Caco-2 (cell line): ENCODE data around the gene ZFHX2. TPM values are rescaled to one million over a fixed set of nuclear protein-coding genes. Genes with fewer than 3 reads are reported as not detected.

Experiments used
- BruUV-seq: library from RNA; stranded (reverse); fragments of 400-500 nt; replicated peaks from 2 replicates; lab custom pipeline; 2021; lab: Mats Ljungman, UMichigan
- CTCF ChIA-PET: fragments of 300-600 bp; sonication (Branson Sonifier 250); formaldehyde crosslinking; loops from one replicate; lab custom pipeline; 2022; ENCODE audit warnings: antibody characterized with exemption; lab: Charles Lee
- POLR2A ChIA-PET: fragments of 300-600 bp; sonication (Branson Sonifier 250); formaldehyde crosslinking; loops from one replicate; lab custom pipeline; 2022; ENCODE audit warnings: antibody characterized with exemption; lab: Charles Lee
- DNase-seq, 2 experiments: peaks; one replicate each; pipeline versions ENCODE4 v3.0.0 to v3.0.0-alpha.2; 2020 to 2022
- H3K27me3 ChIP-seq: replicated peaks from 2 replicates; pipeline ENCODE4 v1.6.0; 2011; ENCODE audit warnings: low read length; ENCODE audit not compliant: control insufficient read depth, insufficient read depth
- H3K36me3 ChIP-seq: 2 replicates; pipeline ENCODE4 v1.5.1; 2011; ENCODE audit warnings: low read length; ENCODE audit not compliant: control insufficient read depth, insufficient read depth
- H3K4me1 ChIP-seq: fragments of 250-450 bp; sonication (Bioruptor Pico); 2 replicates; pipeline ENCODE4 v1.5.1; 2020; ENCODE audit warnings: mild to moderate bottlenecking
- H3K4me3 ChIP-seq: 2 replicates; pipeline ENCODE4 v1.5.1; 2011; ENCODE audit warnings: low read depth, mild to moderate bottlenecking, control low read depth, low read length
- H3K9me3 ChIP-seq: fragments of 250-450 bp; sonication (Bioruptor Pico); 2 replicates; pipeline ENCODE4 v1.5.1; 2020; ENCODE audit warnings: mild to moderate bottlenecking, moderate library complexity
- H3K27ac Mint-ChIP-seq: one replicate; pipeline ENCODE4 v1.8.0; 2022; ENCODE audit warnings: mixed read lengths; ENCODE audit not compliant: unreplicated experiment
- H3K27me3 Mint-ChIP-seq: one replicate; pipeline ENCODE4 v1.8.0; 2022; ENCODE audit warnings: mixed read lengths; ENCODE audit not compliant: insufficient read depth, unreplicated experiment
- H3K36me3 Mint-ChIP-seq: one replicate; pipeline ENCODE4 v1.8.0; 2022; ENCODE audit warnings: mild to moderate bottlenecking, mixed read lengths; ENCODE audit not compliant: insufficient read depth, unreplicated experiment
- H3K4me1 Mint-ChIP-seq: one replicate; pipeline ENCODE4 v1.8.0; 2022; ENCODE audit warnings: low read depth, mixed read lengths; ENCODE audit not compliant: unreplicated experiment
- H3K4me3 Mint-ChIP-seq: one replicate; pipeline ENCODE4 v1.8.0; 2022; ENCODE audit warnings: mild to moderate bottlenecking, moderate library complexity, mixed read lengths; ENCODE audit not compliant: unreplicated experiment
- H3K9me3 Mint-ChIP-seq: one replicate; pipeline ENCODE4 v1.8.0; 2022; ENCODE audit warnings: mixed read lengths; ENCODE audit not compliant: unreplicated experiment
- intact Hi-C: fragments of 100-400 bp; cut with micrococcal nuclease; formaldehyde crosslinking; loops from one replicate; pipeline ENCODE4 v1.10.0; 2022; ENCODE audit not compliant: unreplicated experiment
- total RNA-seq: library from RNA; stranded (reverse); gene quantifications from 2 replicates; pipeline ENCODE4 v1.2.3, GENCODE V29; 2022
- TF ChIP-seq, protein P1 (sequence below), 2 experiments: fragments of 200-600 bp in 1 of 2; IDR thresholded peaks; 1 replicate in 1 of 2; 2 replicates in 1 of 2; pipeline versions ENCODE4 v1.5.1 to v1.8.0; 2011 to 2022; ENCODE audit warnings: antibody characterized with exemption in 1 of 2, control low read depth in 1 of 2, inconsistent platforms in 1 of 2, low read depth in 1 of 2, low read length in 1 of 2, mild to moderate bottlenecking in 1 of 2, moderate library complexity in 1 of 2; ENCODE audit not compliant: insufficient read depth in 1 of 2, severe bottlenecking in 1 of 2, unreplicated experiment in 1 of 2

The ZFHX2 gene
- total RNA-seq, 1 experiment from 2014 or later, result 1.1 TPM

DNA sequence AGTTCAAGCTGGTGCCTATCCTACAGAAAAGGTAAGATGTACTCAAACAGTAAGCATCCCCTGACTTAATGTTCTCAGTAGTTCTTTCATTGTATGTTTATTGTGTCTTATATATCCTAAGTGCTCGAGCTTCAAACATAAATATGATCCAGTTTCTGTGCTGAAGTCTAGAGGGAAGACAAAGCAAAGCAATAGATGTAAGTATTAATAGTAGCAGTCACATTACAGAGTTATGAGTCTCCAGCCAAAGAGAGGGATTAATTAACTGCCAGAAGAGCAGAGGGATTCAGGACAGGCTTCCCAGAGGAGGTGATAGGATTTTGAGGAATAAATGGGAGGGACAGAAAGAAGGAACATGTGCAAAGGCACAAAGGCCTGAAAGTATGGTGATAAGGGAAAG, 80.6 kb downstream of the ZFHX2 start:
- H3K36me3 Mint-ChIP-seq, result peaks cover 56% of the 10 kb centered on the region
- CTCF ChIA-PET, result interaction anchor here (0.6 to 0.7 kb wide), 2 partner anchors 150 to 376 kb away, joined by 3 to 6 read pairs; partner anchors contain the start of genes ACIN1 and C14orf119
- Histone ChIP-seq H3K36me3 (no peaks in the 10 kb centered on the region; the same call in 1 of the 2 replicates), H3K27me3 (no peaks in the 10 kb centered on the region), H3K4me1 (peaks cover 15% of the 10 kb centered on the region), H3K9me3 (no peaks in the 10 kb centered on the region), H3K4me3 (no peak overlapping the region)
- intact Hi-C loops, result no loop called here
- no peak for DNase-seq
- no peak overlapping the region for H3K27ac Mint-ChIP-seq
- no peaks in the 10 kb centered on the region for H3K27me3 Mint-ChIP-seq
- H3K9me3 Mint-ChIP-seq, result no peaks in the 10 kb centered on the region
- POLR2A ChIA-PET, result no interaction called here
- H3K4me3 Mint-ChIP-seq, result no peak overlapping the region
- TF ChIP-seq, protein P1, sequence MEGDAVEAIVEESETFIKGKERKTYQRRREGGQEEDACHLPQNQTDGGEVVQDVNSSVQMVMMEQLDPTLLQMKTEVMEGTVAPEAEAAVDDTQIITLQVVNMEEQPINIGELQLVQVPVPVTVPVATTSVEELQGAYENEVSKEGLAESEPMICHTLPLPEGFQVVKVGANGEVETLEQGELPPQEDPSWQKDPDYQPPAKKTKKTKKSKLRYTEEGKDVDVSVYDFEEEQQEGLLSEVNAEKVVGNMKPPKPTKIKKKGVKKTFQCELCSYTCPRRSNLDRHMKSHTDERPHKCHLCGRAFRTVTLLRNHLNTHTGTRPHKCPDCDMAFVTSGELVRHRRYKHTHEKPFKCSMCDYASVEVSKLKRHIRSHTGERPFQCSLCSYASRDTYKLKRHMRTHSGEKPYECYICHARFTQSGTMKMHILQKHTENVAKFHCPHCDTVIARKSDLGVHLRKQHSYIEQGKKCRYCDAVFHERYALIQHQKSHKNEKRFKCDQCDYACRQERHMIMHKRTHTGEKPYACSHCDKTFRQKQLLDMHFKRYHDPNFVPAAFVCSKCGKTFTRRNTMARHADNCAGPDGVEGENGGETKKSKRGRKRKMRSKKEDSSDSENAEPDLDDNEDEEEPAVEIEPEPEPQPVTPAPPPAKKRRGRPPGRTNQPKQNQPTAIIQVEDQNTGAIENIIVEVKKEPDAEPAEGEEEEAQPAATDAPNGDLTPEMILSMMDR (IDR thresholded peaks at IDR 0.05; ENCODE audit: insufficient read depth in 1 of 2, low read depth in 1 of 2, low read length in 1 of 2, severe bottlenecking in 1 of 2, unreplicated experiment in 1 of 2), result no peak
- no TSS peak for BruUV-seq
- peaks cover 12% of the 10 kb centered on the region for H3K4me1 Mint-ChIP-seq

Other genes with a start within 250 kb of the ZFHX2 start
- gene PPP1R3E, start 248.9 kb downstream of the ZFHX2 start, total RNA-seq, result 5.9 and 8.6 TPM in 2 replicates
- gene BCL2L2, start 244.9 kb downstream of the ZFHX2 start, total RNA-seq, result 19.1 and 20.8 TPM in 2 replicates
- gene PABPN1, start 230.3 kb downstream of the ZFHX2 start, total RNA-seq, result 196 and 202 TPM in 2 replicates
- gene SLC22A17, start 198.9 kb downstream of the ZFHX2 start, total RNA-seq, result 3.1 and 3.7 TPM in 2 replicates
- 0.14 and 0.16 TPM in 2 replicates for gene EFS, start 186.6 kb downstream of the ZFHX2 start, total RNA-seq
- not detected in 2 replicates for gene IL25, start 179.0 kb downstream of the ZFHX2 start, total RNA-seq
- gene CMTM5, start 174.7 kb downstream of the ZFHX2 start, total RNA-seq, result not detected in 2 replicates
- gene MYH6, start 143.5 kb downstream of the ZFHX2 start, total RNA-seq, result not detected in 2 replicates
- gene MYH7, start 116.1 kb downstream of the ZFHX2 start, total RNA-seq, result 0.07 TPM in 1 of 2 replicates, not detected in the other
- gene NGDN, start 82.1 kb downstream of the ZFHX2 start, total RNA-seq, result 54.5 and 55.0 TPM in 2 replicates
- gene THTPA, start 4.5 kb upstream of the ZFHX2 start, total RNA-seq, result 9.3 and 9.5 TPM in 2 replicates
- gene AP1G2, start 16.0 kb upstream of the ZFHX2 start, total RNA-seq, result 160 and 164 TPM in 2 replicates
- not detected in 2 replicates for gene JPH4, start 27.0 kb upstream of the ZFHX2 start, total RNA-seq
- gene DHRS2, start 84.6 kb upstream of the ZFHX2 start, total RNA-seq, result 12.8 and 21.3 TPM in 2 replicates